Measurements from ENCODE around the gene RGS1. TPM values are rescaled to one million over a fixed set of nuclear protein-coding genes. Genes with fewer than 3 reads are reported as not detected.

Gene RGS1
- total RNA-seq, 1 donor from 2014 or later = 147 TPM

- no peak for DNase-seq (ENCODE audit: low spot score)
Observed at GRCh38 chr1:192620071-192620635, 44.6 kb downstream of the RGS1 start.

GRCh38 chr1:192626366-192627179 lies 51.0 kb downstream of the RGS1 start:
- DNase-seq (ENCODE audit: low spot score) = no peak

- no peak for DNase-seq (ENCODE audit: low spot score)
Observed at GRCh38 chr1:192627901-192628300, 52.3 kb downstream of the RGS1 start.

GRCh38 chr1:192628396-192629057 lies 53.0 kb downstream of the RGS1 start:
- DNase-seq (ENCODE audit: low spot score) = no peak

GRCh38 chr1:192629612-192630011 lies 54.0 kb downstream of the RGS1 start:
- no peak for DNase-seq (ENCODE audit: low spot score)

Other genes with a start within 250 kb of the RGS1 start
- gene RGS13, start 60.4 kb downstream of the RGS1 start, total RNA-seq = 3.4 TPM
- 59.7 TPM for gene RGS2, start 233.3 kb downstream of the RGS1 start, total RNA-seq

Measured in mucosa of gallbladder (tissue), 1 donor.